ENCODE data around the gene POLG.

The POLG gene

GRCh38 chr15:89358755-89359439 is 24.3 kb upstream of the POLG start:
- H3K9me3 ChIP-seq, result no peaks in the 10 kb centered on the region
- peaks cover 13% of the 10 kb centered on the region for H3K4me1 ChIP-seq
- peak; percentile 78 for DNase-seq
- peak; percentile 75 for TF ChIP-seq CTCF (IDR thresholded peaks at IDR 0.05; ENCODE audit: low read depth, low read length)
- peak overlapping the region; percentile 49 for H3K4me3 ChIP-seq (ENCODE audit: low read depth, low read length)
- H3K36me3 ChIP-seq, result no peaks in the 10 kb centered on the region
- peaks cover 4% of the 10 kb centered on the region; the same call in 1 of the 2 replicates for H3K27me3 ChIP-seq

- Histone ChIP-seq H3K36me3 (no peaks in the 10 kb centered on the region), H3K9me3 (no peaks in the 10 kb centered on the region), H3K4me3 (ENCODE audit: low read depth, low read length) (no peak overlapping the region), H3K27me3 (peaks cover 4% of the 10 kb centered on the region; the same call in 1 of the 2 replicates), H3K4me1 (peaks cover 13% of the 10 kb centered on the region)
- no peak for DNase-seq
- no peak for TF ChIP-seq CTCF (IDR thresholded peaks at IDR 0.05; ENCODE audit: low read depth, low read length)
Measured at GRCh38 chr15:89358435-89358754, 23.8 kb upstream of the POLG start.

GRCh38 chr15:89356634-89357298 is 22.1 kb upstream of the POLG start:
- no peaks in the 10 kb centered on the region for H3K9me3 ChIP-seq
- peak; percentile 58 for DNase-seq
- no peaks in the 10 kb centered on the region for H3K36me3 ChIP-seq
- H3K27me3 ChIP-seq, result peaks cover 4% of the 10 kb centered on the region; the same call in 1 of the 2 replicates
- TF ChIP-seq CTCF (IDR thresholded peaks at IDR 0.05; ENCODE audit: low read depth, low read length), result peak; percentile 73
- no peak overlapping the region for H3K4me3 ChIP-seq (ENCODE audit: low read depth, low read length)
- H3K4me1 ChIP-seq, result peaks cover 13% of the 10 kb centered on the region

DNA sequence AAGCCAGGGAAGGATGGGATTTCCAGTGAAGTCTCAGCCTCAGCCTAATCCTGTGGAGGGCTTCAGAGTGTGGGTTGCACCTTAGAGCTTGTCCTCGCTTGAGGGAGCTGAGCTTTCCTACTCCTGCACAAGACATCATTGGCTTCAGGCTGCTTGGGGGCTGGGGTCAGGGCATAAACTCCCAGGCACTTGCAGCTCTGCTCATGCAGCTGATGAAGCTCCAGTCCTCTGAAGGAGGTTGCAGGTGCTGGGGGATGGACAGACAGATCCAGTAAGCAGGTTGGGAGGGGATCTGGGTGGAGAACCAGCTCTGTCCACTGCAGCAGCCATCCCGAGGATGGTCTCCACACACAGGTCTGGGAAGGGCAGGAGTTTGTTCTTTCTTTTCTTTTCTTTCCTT is 19.4 kb upstream of the POLG start:
- DNase-seq, result no peak

GRCh38 chr15:89352476-89352875 is 17.9 kb upstream of the POLG start:
- TF ChIP-seq CTCF (IDR thresholded peaks at IDR 0.05; ENCODE audit: low read depth, low read length), result no peak
- H3K27me3 ChIP-seq, result no peaks in the 10 kb centered on the region
- no peaks in the 10 kb centered on the region for H3K36me3 ChIP-seq
- no peak for DNase-seq
- H3K4me1 ChIP-seq, result no peaks in the 10 kb centered on the region
- H3K4me3 ChIP-seq (ENCODE audit: low read depth, low read length), result no peak overlapping the region
- H3K9me3 ChIP-seq, result no peaks in the 10 kb centered on the region

More for the DNA sequence above, 19.4 kb upstream of the POLG start:
- Histone ChIP-seq H3K36me3 (no peaks in the 10 kb centered on the region), H3K4me1 (no peaks in the 10 kb centered on the region; the same call in 1 of the 2 replicates), H3K9me3 (no peaks in the 10 kb centered on the region), H3K4me3 (ENCODE audit: low read depth, low read length) (no peak overlapping the region), H3K27me3 (peaks cover 4% of the 10 kb centered on the region; the same call in 1 of the 2 replicates)
- TF ChIP-seq CTCF (IDR thresholded peaks at IDR 0.05; ENCODE audit: low read depth, low read length), result no peak

- H3K27me3 ChIP-seq, result no peaks in the 10 kb centered on the region
- DNase-seq, result no peak
- TF ChIP-seq CTCF (IDR thresholded peaks at IDR 0.05; ENCODE audit: low read depth, low read length), result no peak
- no peaks in the 10 kb centered on the region for H3K9me3 ChIP-seq
- no peak overlapping the region for H3K4me3 ChIP-seq (ENCODE audit: low read depth, low read length)
- H3K36me3 ChIP-seq, result no peaks in the 10 kb centered on the region
- H3K4me1 ChIP-seq, result no peaks in the 10 kb centered on the region
Measured at GRCh38 chr15:89349206-89349558, 14.6 kb upstream of the POLG start.

Data from BE2C (cell line).